DND-41 (cell line): ENCODE data around the gene PIAS2.
"Not testable (repeated sequence)": the region's sequence is repeated elsewhere in the genome, so short reads cannot be mapped to it uniquely, and the experiment has no call there.

Source experiments
- ATAC-seq: fragments of 200-7000 bp; cut with Tn5 transposase; 3 replicates; pipeline ENCODE4 v1.9.1; 2021; ENCODE audit warnings: low read depth; ENCODE audit not compliant: insufficient read depth
- DNase-seq: peaks from one replicate; pipeline ENCODE4 v3.0.0-alpha.2; 2020
- H2AFZ ChIP-seq: 2 replicates; pipeline ENCODE4 v1.6.0; 2012; ENCODE audit warnings: low read depth, low read length
- H3K27ac ChIP-seq: 2 replicates; pipeline ENCODE4 v1.5.1; 2012; ENCODE audit warnings: low read length, inconsistent platforms
- H3K27me3 ChIP-seq: fragments of 200-600 bp; sonication (generic); 2 replicates; pipeline ENCODE4 v1.6.0; 2012; ENCODE audit warnings: low read length, mild to moderate bottlenecking, inconsistent platforms; ENCODE audit not compliant: insufficient read depth, poor library complexity
- H3K36me3 ChIP-seq: 2 replicates; pipeline ENCODE4 v1.5.1; 2012; ENCODE audit warnings: low read length, inconsistent platforms; ENCODE audit not compliant: insufficient read depth
- H3K4me1 ChIP-seq: 2 replicates; pipeline ENCODE4 v1.5.1; 2012; ENCODE audit warnings: mild to moderate bottlenecking, low read length; ENCODE audit not compliant: insufficient read depth
- H3K4me2 ChIP-seq: 2 replicates; pipeline ENCODE4 v1.6.0; 2012; ENCODE audit warnings: mild to moderate bottlenecking, moderate library complexity, low read length, inconsistent platforms; ENCODE audit not compliant: insufficient read depth
- H3K4me3 ChIP-seq, 2 experiments: fragments of 200-600 bp in 1 of 2; shearing (Covaris generic) in 1 of 2; 2 replicates each; pipeline ENCODE4 v1.5.1; 2012 to 2016; ENCODE audit warnings: inconsistent platforms in 2 of 2, low read length in 2 of 2, mild to moderate bottlenecking in 2 of 2, low read depth in 1 of 2, moderate library complexity in 1 of 2
- H3K79me2 ChIP-seq: 2 replicates; pipeline ENCODE4 v1.6.0; 2012; ENCODE audit warnings: low read length, inconsistent platforms; ENCODE audit not compliant: insufficient read depth
- H3K9ac ChIP-seq: 2 replicates; pipeline ENCODE4 v1.6.0; 2012; ENCODE audit warnings: low read depth, mild to moderate bottlenecking, inconsistent platforms, low read length, moderate library complexity
- H3K9me3 ChIP-seq: 2 replicates; pipeline ENCODE4 v1.5.1; 2012; ENCODE audit warnings: low read length, moderate library complexity, mild to moderate bottlenecking, inconsistent platforms; ENCODE audit not compliant: insufficient read depth, severe bottlenecking
- H4K20me1 ChIP-seq: 2 replicates; pipeline ENCODE4 v1.6.0; 2012; ENCODE audit warnings: low read length; ENCODE audit not compliant: insufficient read depth
- CTCF ChIP-seq: IDR thresholded peaks from 2 replicates; pipeline ENCODE4 v1.5.1; 2012; ENCODE audit warnings: borderline replicate concordance, low read length, moderate library complexity, mild to moderate bottlenecking; ENCODE audit not compliant: poor library complexity, severe bottlenecking; ENCODE audit errors: extremely low read depth
- EZH2 ChIP-seq: IDR thresholded peaks from 3 replicates; pipeline ENCODE4 v1.6.1; 2012; ENCODE audit warnings: borderline replicate concordance, low read depth, mild to moderate bottlenecking, moderate library complexity, low read length, inconsistent platforms; ENCODE audit not compliant: severe bottlenecking

Gene PIAS2

GRCh38 chr18:46867367-46868143 lies 49.8 kb downstream of the PIAS2 start:
- no peak overlapping the region for H3K9ac ChIP-seq

DNA sequence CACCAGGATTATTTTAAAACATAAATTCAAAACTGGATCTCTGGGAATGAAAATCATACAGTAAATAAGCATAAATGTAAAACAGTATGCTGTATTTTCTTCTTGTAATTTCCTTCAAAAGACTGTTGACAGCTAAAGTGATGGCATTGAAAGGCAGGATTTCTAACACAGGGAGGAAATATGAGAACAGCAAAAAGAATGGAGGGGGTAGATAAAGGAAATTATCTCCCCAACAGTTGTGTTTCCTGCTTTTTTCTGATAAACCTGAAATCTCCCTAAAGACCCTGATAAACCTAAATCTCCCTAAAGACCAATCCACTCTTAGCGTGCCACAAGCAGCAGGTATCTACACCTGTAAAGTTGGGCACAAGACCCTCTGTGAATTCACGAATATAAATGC lies 50.8 kb downstream of the PIAS2 start:
- no peak overlapping the region for H3K4me2 ChIP-seq
- H3K79me2 ChIP-seq = peaks cover 48% of the 10 kb centered on the region
- DNase-seq = no peak
- H3K4me1 ChIP-seq = no peaks in the 10 kb centered on the region
- peaks cover 26% of the 10 kb centered on the region; the same call in 1 of the 2 replicates for H3K36me3 ChIP-seq
- no peak overlapping the region for H3K9ac ChIP-seq
- H3K27me3 ChIP-seq = no peaks in the 10 kb centered on the region
- no peak for ATAC-seq
- H2AFZ ChIP-seq = no peak overlapping the region
- H3K9me3 ChIP-seq = peaks cover 18% of the 10 kb centered on the region
- TF ChIP-seq CTCF (no peak), EZH2 (no peak)
- no peak overlapping the region for H3K27ac ChIP-seq
- H3K4me3 ChIP-seq = no peak overlapping the region
- no peaks in the 10 kb centered on the region for H4K20me1 ChIP-seq

More at GRCh38 chr18:46867367-46868143, 49.8 kb downstream of the PIAS2 start:
- DNase-seq (no peak), ATAC-seq (no peak)
- no peak overlapping the region for H3K4me3 ChIP-seq
- TF ChIP-seq CTCF (no peak), EZH2 (no peak)
- peaks cover 30% of the 10 kb centered on the region; the same call in 1 of the 2 replicates for H3K36me3 ChIP-seq
- H3K9me3 ChIP-seq = peaks cover 18% of the 10 kb centered on the region
- no peaks in the 10 kb centered on the region for H4K20me1 ChIP-seq
- H2AFZ ChIP-seq = no peak overlapping the region
- no peak overlapping the region for H3K27ac ChIP-seq
- H3K79me2 ChIP-seq = peaks cover 54% of the 10 kb centered on the region
- H3K4me2 ChIP-seq = no peak overlapping the region
- H3K27me3 ChIP-seq = no peaks in the 10 kb centered on the region
- H3K4me1 ChIP-seq = no peaks in the 10 kb centered on the region

DNA sequence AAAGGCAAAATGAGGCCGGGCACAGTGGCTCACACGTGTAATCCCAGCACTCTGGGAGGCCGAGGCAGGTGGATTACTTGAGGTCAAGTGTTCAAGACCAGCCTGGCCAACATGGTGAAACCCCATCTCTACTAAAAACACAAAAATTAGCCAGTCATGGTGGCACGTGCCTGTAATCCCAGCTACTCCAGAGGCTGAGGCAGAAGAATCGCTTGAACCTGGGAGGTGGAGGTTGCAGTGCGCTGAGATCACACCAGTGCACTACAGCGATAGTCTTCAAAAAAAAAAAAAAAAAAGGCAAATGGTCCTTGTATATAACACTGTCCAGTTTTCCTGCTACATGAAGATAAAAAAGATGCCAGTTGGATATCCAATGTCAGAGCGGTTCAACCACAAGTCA lies 52.1 kb downstream of the PIAS2 start:
- Histone ChIP-seq H3K79me2 (peaks cover 47% of the 10 kb centered on the region), H3K36me3 (peaks cover 26% of the 10 kb centered on the region; the same call in 1 of the 2 replicates), H3K9me3 (peaks cover 18% of the 10 kb centered on the region)
- H4K20me1 ChIP-seq, H3K4me2 ChIP-seq, H3K9ac ChIP-seq, H3K4me1 ChIP-seq, H2AFZ ChIP-seq, H3K27ac ChIP-seq, H3K27me3 ChIP-seq, ATAC-seq, H3K4me3 ChIP-seq, DNase-seq: not testable (repeated sequence)

DNA sequence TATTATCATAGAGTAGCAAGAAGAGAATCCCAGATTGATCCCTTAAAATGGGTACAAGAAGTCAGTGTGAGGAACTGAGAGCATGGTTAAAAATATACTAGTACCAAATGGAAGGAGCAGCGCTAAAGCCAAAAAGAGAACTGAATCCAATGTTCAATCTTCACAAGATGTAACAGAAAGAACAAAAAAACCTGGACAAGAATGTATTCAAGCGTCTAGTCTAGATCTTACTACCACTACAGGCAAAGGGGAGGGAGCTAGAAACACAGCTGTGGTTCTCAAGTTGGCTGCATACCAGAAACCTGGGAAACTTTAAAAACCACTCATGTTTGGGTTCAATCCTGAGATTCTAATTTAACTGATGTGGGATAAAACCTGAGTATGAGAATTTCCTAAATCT lies 57.5 kb downstream of the PIAS2 start:
- Histone ChIP-seq H3K9ac (no peak overlapping the region), H3K79me2 (peaks cover 13% of the 10 kb centered on the region), H3K36me3 (peaks cover 31% of the 10 kb centered on the region; the same call in 1 of the 2 replicates), H3K27me3 (no peaks in the 10 kb centered on the region), H3K4me2 (no peak overlapping the region), H3K27ac (0 out of 2 replicates have a peak overlapping the region, but pooled peaks have one; percentile 35), H4K20me1 (0 out of 2 replicates have a peak, but pooled peaks cover 3% of the 10 kb centered on the region), H3K9me3 (no peaks in the 10 kb centered on the region), H3K4me3 (no peak overlapping the region), H3K4me1 (peaks cover 9% of the 10 kb centered on the region), H2AFZ (no peak overlapping the region)
- TF ChIP-seq CTCF (no peak), EZH2 (no peak)
- DNase-seq (no peak), ATAC-seq (no peak)
